ENCODE measurements around the gene C14orf180. TPM values are rescaled to one million over a fixed set of nuclear protein-coding genes. Genes with fewer than 3 reads are reported as not detected.

C14orf180 gene
- total RNA-seq, 6 experiments from 2014 or later: not detected

- Mint-ChIP-seq H3K4me1 (ENCODE audit: low read depth) (no peaks in the 10 kb centered on the region), H3K9me3 (no peaks in the 10 kb centered on the region; the same call in 1 of the 2 replicates), H3K36me3 (ENCODE audit: low read depth) (no peaks in the 10 kb centered on the region), H3K27ac (no peak overlapping the region), H3K27me3 (ENCODE audit: insufficient read depth) (peaks cover 2% of the 10 kb centered on the region; the same call in 1 of the 2 replicates), H3K4me3 (no peak overlapping the region)
- TF ChIP-seq, protein P1, sequence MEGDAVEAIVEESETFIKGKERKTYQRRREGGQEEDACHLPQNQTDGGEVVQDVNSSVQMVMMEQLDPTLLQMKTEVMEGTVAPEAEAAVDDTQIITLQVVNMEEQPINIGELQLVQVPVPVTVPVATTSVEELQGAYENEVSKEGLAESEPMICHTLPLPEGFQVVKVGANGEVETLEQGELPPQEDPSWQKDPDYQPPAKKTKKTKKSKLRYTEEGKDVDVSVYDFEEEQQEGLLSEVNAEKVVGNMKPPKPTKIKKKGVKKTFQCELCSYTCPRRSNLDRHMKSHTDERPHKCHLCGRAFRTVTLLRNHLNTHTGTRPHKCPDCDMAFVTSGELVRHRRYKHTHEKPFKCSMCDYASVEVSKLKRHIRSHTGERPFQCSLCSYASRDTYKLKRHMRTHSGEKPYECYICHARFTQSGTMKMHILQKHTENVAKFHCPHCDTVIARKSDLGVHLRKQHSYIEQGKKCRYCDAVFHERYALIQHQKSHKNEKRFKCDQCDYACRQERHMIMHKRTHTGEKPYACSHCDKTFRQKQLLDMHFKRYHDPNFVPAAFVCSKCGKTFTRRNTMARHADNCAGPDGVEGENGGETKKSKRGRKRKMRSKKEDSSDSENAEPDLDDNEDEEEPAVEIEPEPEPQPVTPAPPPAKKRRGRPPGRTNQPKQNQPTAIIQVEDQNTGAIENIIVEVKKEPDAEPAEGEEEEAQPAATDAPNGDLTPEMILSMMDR (IDR thresholded peaks at IDR 0.05): no peak
- DNase-seq: no peak
These were observed 42.5 kb upstream of the C14orf180 start for GRCh38 chr14:104536942-104537612.

- no peak overlapping the region for H3K4me3 Mint-ChIP-seq
- no peaks in the 10 kb centered on the region for H3K4me1 Mint-ChIP-seq (ENCODE audit: low read depth)
- peaks cover 3% of the 10 kb centered on the region; the same call in 1 of the 2 replicates for H3K27me3 Mint-ChIP-seq (ENCODE audit: insufficient read depth)
- DNase-seq: no peak
- no peaks in the 10 kb centered on the region for H3K36me3 Mint-ChIP-seq (ENCODE audit: low read depth)
- H3K27ac Mint-ChIP-seq: no peak overlapping the region
- H3K9me3 Mint-ChIP-seq: no peaks in the 10 kb centered on the region
- TF ChIP-seq, protein P1 (IDR thresholded peaks at IDR 0.05): no peak
These were observed 42.0 kb upstream of the C14orf180 start for GRCh38 chr14:104537613-104537988.

DNA sequence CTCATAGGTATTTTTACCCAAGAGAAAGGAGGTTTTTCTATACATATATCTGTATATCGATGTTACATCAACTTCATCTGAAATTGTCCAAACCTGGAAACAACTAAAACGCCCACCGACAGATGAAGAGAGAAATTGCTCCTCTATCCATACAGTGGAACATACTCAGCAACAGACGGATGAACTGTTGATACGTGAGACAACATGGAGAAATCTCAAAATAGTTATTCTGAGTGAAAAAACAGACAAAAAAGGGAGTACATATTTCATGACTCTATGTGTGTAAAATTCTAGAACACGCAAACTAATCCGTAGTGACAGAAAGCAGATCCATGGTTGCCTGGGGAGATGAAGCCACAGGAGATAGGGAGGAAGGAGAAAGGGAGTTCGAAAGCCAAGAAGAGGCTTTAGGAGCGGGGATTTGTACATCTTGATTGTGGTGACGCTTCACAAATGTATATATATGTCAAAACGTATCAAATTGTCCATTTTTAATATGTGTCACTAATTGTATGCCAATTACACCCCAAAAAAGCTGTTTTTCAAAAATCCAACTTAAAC lies 37.6 kb upstream of the C14orf180 start:
- no peak for DNase-seq
- no peak overlapping the region for H3K4me3 Mint-ChIP-seq
- peaks cover 8% of the 10 kb centered on the region for H3K27me3 Mint-ChIP-seq (ENCODE audit: insufficient read depth)
- TF ChIP-seq, protein P1 (IDR thresholded peaks at IDR 0.05): no peak
- H3K4me1 Mint-ChIP-seq (ENCODE audit: low read depth): no peaks in the 10 kb centered on the region
- no peaks in the 10 kb centered on the region for H3K36me3 Mint-ChIP-seq (ENCODE audit: low read depth)
- no peaks in the 10 kb centered on the region for H3K9me3 Mint-ChIP-seq
- H3K27ac Mint-ChIP-seq: no peak overlapping the region

GRCh38 chr14:104542871-104543830 lies 36.4 kb upstream of the C14orf180 start:
- no peaks in the 10 kb centered on the region for H3K36me3 Mint-ChIP-seq (ENCODE audit: low read depth)
- TF ChIP-seq, protein P1 (IDR thresholded peaks at IDR 0.05): no peak
- H3K4me1 Mint-ChIP-seq (ENCODE audit: low read depth): no peaks in the 10 kb centered on the region
- no peak for DNase-seq
- no peak overlapping the region for H3K4me3 Mint-ChIP-seq
- no peak overlapping the region for H3K27ac Mint-ChIP-seq
- H3K9me3 Mint-ChIP-seq: no peaks in the 10 kb centered on the region
- H3K27me3 Mint-ChIP-seq (ENCODE audit: insufficient read depth): peaks cover 17% of the 10 kb centered on the region

GRCh38 chr14:104544362-104544961 lies 35.1 kb upstream of the C14orf180 start:
- DNase-seq: no peak
- Mint-ChIP-seq H3K27me3 (ENCODE audit: insufficient read depth) (peaks cover 17% of the 10 kb centered on the region), H3K36me3 (ENCODE audit: low read depth) (no peaks in the 10 kb centered on the region), H3K27ac (no peak overlapping the region), H3K4me1 (ENCODE audit: low read depth) (no peaks in the 10 kb centered on the region), H3K9me3 (no peaks in the 10 kb centered on the region), H3K4me3 (no peak overlapping the region)
- TF ChIP-seq, protein P1 (IDR thresholded peaks at IDR 0.05): no peak
